K562 (cell line): ENCODE data around the gene ANKLE2. TPM values are rescaled to one million over a fixed set of nuclear protein-coding genes. Genes with fewer than 3 reads are reported as not detected.

Source experiments
- ATAC-seq: fragments of 200-7000 bp; cut with Tn5 transposase; 3 replicates; pipeline ENCODE4 v1.9.1; 2020; ENCODE audit warnings: moderate library complexity
- BruUV-seq: library from RNA; stranded (reverse); fragments of 400-500 nt; replicated peaks from 2 replicates; lab custom pipeline; 2021; lab: Mats Ljungman, UMichigan
- CTCF ChIA-PET: fragments of 300-600 bp; formaldehyde crosslinking; extraction: SDS; loops from one replicate; lab custom pipeline; 2021; ENCODE audit warnings: low intra/inter-chr PET ratio; lab: Yijun Ruan, JAX
- POLR2A ChIA-PET: fragments of 300-600, 350-650 bp; sonication (Branson Sonifier 250); formaldehyde crosslinking; extraction: SDS; loops from one replicate; lab custom pipeline; 2021; ENCODE audit warnings: antibody characterized with exemption, inconsistent platforms; lab: Yijun Ruan, JAX
- DNase-seq, 4 experiments: peaks; one replicate each; pipeline versions ENCODE4 v3.0.0 to v3.0.0-alpha.2; 2011 to 2018; ENCODE audit warnings: low spot score in 3 of 4, mixed read lengths in 3 of 4; ENCODE audit errors: extremely low read depth in 1 of 4
- FAIRE-seq: peaks from 2 replicates; lab custom pipeline; 2011; peaks lifted over from hg19 to GRCh38; lab: Jason Lieb, UNC
- H2AFZ ChIP-seq: 2 replicates; pipeline ENCODE4 v1.6.0; 2011; ENCODE audit warnings: low read depth, low read length, control low read depth, inconsistent platforms
- H3K27ac ChIP-seq: fragments of 200-600 bp; 3 replicates; pipeline ENCODE4 v1.8.0; 2011; ENCODE audit warnings: low read depth, mild to moderate bottlenecking, control low read depth, inconsistent platforms, low read length, moderate library complexity, mixed read lengths; ENCODE audit errors: extremely low read depth
- H3K27me3 ChIP-seq, 2 experiments: fragments of 300-600 bp in 1 of 2; 2 replicates in 1 of 2; 3 replicates in 1 of 2; pipeline versions ENCODE4 v1.6.0 to v1.8.0; 2011; ENCODE audit warnings: inconsistent platforms in 2 of 2, low read length in 2 of 2, mild to moderate bottlenecking in 1 of 2, mixed read lengths in 1 of 2, moderate library complexity in 1 of 2; ENCODE audit not compliant: control insufficient read depth in 2 of 2, insufficient read depth in 2 of 2
- H3K36me3 ChIP-seq: fragments of 300-600 bp; 3 replicates; pipeline ENCODE4 v1.8.0; 2011; ENCODE audit warnings: mild to moderate bottlenecking, low read length, inconsistent platforms; ENCODE audit not compliant: control insufficient read depth, insufficient read depth
- H3K4me1 ChIP-seq, 2 experiments: fragments of 200-600 bp in 1 of 2; replicated peaks in 1 of 2; 2 replicates in 1 of 2; 3 replicates in 1 of 2; pipeline versions ENCODE4 v1.5.1 to v1.8.0; 2011; ENCODE audit warnings: inconsistent platforms in 2 of 2, low read length in 2 of 2, mild to moderate bottlenecking in 1 of 2, mixed read lengths in 1 of 2, moderate library complexity in 1 of 2; ENCODE audit not compliant: control insufficient read depth in 2 of 2, insufficient read depth in 2 of 2
- H3K4me2 ChIP-seq: 2 replicates; pipeline ENCODE4 v1.6.1; 2011; ENCODE audit warnings: low read length, control low read depth, inconsistent platforms, mixed read lengths; ENCODE audit not compliant: insufficient read depth
- H3K4me3 ChIP-seq: fragments of 200-600 bp; sonication (generic), shearing (Covaris generic); 2 replicates; pipeline ENCODE4 v1.5.1; 2016; ENCODE audit warnings: control low read depth, inconsistent platforms
- H3K79me2 ChIP-seq: fragments of 200-600 bp; 3 replicates; pipeline ENCODE4 v1.8.0; 2011; ENCODE audit warnings: low read length, inconsistent platforms; ENCODE audit not compliant: control insufficient read depth, insufficient read depth
- H3K9ac ChIP-seq, 2 experiments: 2 replicates each; pipeline versions ENCODE4 v1.6.0 to v1.6.1; 2011; ENCODE audit warnings: low read depth in 2 of 2, low read length in 2 of 2, control low read depth in 1 of 2, inconsistent platforms in 1 of 2, mild to moderate bottlenecking in 1 of 2, mixed read lengths in 1 of 2; ENCODE audit not compliant: insufficient read depth in 1 of 2
- H3K9me1 ChIP-seq: one replicate; pipeline ENCODE4 v1.6.0; 2011; ENCODE audit warnings: inconsistent platforms, mild to moderate bottlenecking, low read length, moderate library complexity; ENCODE audit not compliant: control insufficient read depth, insufficient read depth
- H3K9me3 ChIP-seq: replicated peaks from 2 replicates; pipeline ENCODE4 v1.5.1; 2011; ENCODE audit warnings: low read depth, low read length, inconsistent platforms; ENCODE audit not compliant: control insufficient read depth, insufficient read depth
- H4K20me1 ChIP-seq: replicated peaks from 2 replicates; pipeline ENCODE4 v1.6.1; 2011; ENCODE audit warnings: low read length, inconsistent platforms, mixed read lengths; ENCODE audit not compliant: control insufficient read depth, insufficient read depth
- BMI1 ChIP-seq: fragments of 150-350 bp; IDR thresholded peaks from 2 replicates; pipeline ENCODE4 v1.6.1; 2014; ENCODE audit warnings: low read length
- CCAR2 ChIP-seq: fragments of 200-400 bp; formaldehyde crosslinking; IDR thresholded peaks from 2 replicates; pipeline ENCODE4 v1.6.1; 2017; ENCODE audit warnings: mild to moderate bottlenecking, low read depth, low read length
- GATAD2B ChIP-seq: fragments of 450-650 bp; IDR thresholded peaks from 2 replicates; pipeline ENCODE4 v1.6.1; 2017; ENCODE audit warnings: mild to moderate bottlenecking, borderline replicate concordance
- HDGF ChIP-seq: fragments of 450-650 bp; IDR thresholded peaks from 2 replicates; pipeline ENCODE4 v1.6.1; 2016
- HSF4 ChIP-seq: fragments of 250-450 bp; sonication (Bioruptor Pico); IDR thresholded peaks from 2 replicates; pipeline ENCODE4 v2.1.2; 2022; ENCODE audit warnings: mild to moderate bottlenecking, moderate library complexity, borderline replicate concordance
- MTF1 ChIP-seq: fragments of 250-450 bp; sonication (Bioruptor Pico); IDR thresholded peaks from 2 replicates; pipeline ENCODE4 v1.9.0; 2021; ENCODE audit warnings: moderate library complexity, mild to moderate bottlenecking, inconsistent platforms, borderline replicate concordance
- NR4A1 ChIP-seq, 2 experiments: fragments of 250-450 bp in 1 of 2; fragments of 450-650 bp in 1 of 2; sonication (Bioruptor Pico) in 1 of 2; IDR thresholded peaks; 2 replicates each; pipeline versions ENCODE4 v1.4.0 to v1.6.1; 2016 to 2020; ENCODE audit warnings: mild to moderate bottlenecking in 2 of 2, missing compliant biosample characterization in 1 of 2, missing genetic modification characterization in 1 of 2, moderate library complexity in 1 of 2
- POLR2A ChIP-seq: fragments of 450-650 bp; conservative IDR thresholded peaks from 2 replicates; pipeline ENCODE4 v1.6.1; 2016
- POLR2B ChIP-seq: fragments of 450-650 bp; IDR thresholded peaks from 2 replicates; pipeline ENCODE4 v1.6.1; 2018; ENCODE audit warnings: low read depth; ENCODE audit not compliant: partially characterized antibody
- PYGO2 ChIP-seq: fragments of 450-650 bp; IDR thresholded peaks from 2 replicates; pipeline ENCODE4 v1.6.1; 2016; ENCODE audit warnings: mild to moderate bottlenecking, missing genetic modification characterization, moderate library complexity, missing compliant biosample characterization
- RBM15 ChIP-seq: fragments of 200-400 bp; formaldehyde crosslinking; IDR thresholded peaks from 2 replicates; pipeline ENCODE4 v1.6.1; 2018; ENCODE audit warnings: mild to moderate bottlenecking, low read length, moderate library complexity; ENCODE audit not compliant: insufficient read depth
- RFX5 ChIP-seq: IDR thresholded peaks from 2 replicates; pipeline ENCODE4 v1.6.1; 2011; ENCODE audit warnings: low read depth, mild to moderate bottlenecking, improper control_type of control experiment, low read length
- SMARCE1 ChIP-seq: fragments of 450-650 bp; IDR thresholded peaks from 2 replicates; pipeline ENCODE4 v1.7.1; 2016; ENCODE audit warnings: mild to moderate bottlenecking
- SNAPC5 ChIP-seq: fragments of 250-450 bp; sonication (Bioruptor Pico); IDR thresholded peaks from 2 replicates; pipeline ENCODE4 v1.8.0; 2021; ENCODE audit warnings: moderate library complexity, mild to moderate bottlenecking, inconsistent platforms
- SUPT5H ChIP-seq: fragments of 450-650 bp; IDR thresholded peaks from 2 replicates; pipeline ENCODE4 v1.6.1; 2016
- TARDBP ChIP-seq: fragments of 450-650 bp; IDR thresholded peaks from 2 replicates; pipeline ENCODE4 v1.6.1; 2016
- THAP7 ChIP-seq: fragments of 250-450 bp; sonication (Bioruptor Pico); IDR thresholded peaks from 2 replicates; pipeline ENCODE4 v1.5.0; 2021
- TRIM28 ChIP-seq: fragments of 450-650 bp; IDR thresholded peaks from 2 replicates; pipeline ENCODE4 v1.6.1; 2017
- ZKSCAN3 ChIP-seq: fragments of 250-450 bp; sonication (Bioruptor Pico); IDR thresholded peaks from 2 replicates; pipeline ENCODE4 v1.4.0; 2020
- ZNF212 ChIP-seq: fragments of 450-650 bp; formaldehyde crosslinking; IDR thresholded peaks from 2 replicates; pipeline ENCODE4 v1.4.0; 2020; ENCODE audit warnings: mild to moderate bottlenecking
- ZNF282 ChIP-seq: sonication (generic); formaldehyde crosslinking; IDR thresholded peaks from 2 replicates; pipeline ENCODE4 v1.8.1; 2023; ENCODE audit warnings: missing genetic modification reagents
- WGBS: fragments of 100-300 bp; shearing (Covaris generic); methylation state at CpG from one replicate; pipeline ENCODE4 v1.1.6; 2016; ENCODE audit warnings: low coverage, mixed read lengths; ENCODE audit not compliant: insufficient coverage; ENCODE audit errors: missing lambda C conversion rate; 5-methylcytosine and 5-hydroxymethylcytosine counted together
- in situ Hi-C: fragments of 300-500 bp; cut with MboI; formaldehyde crosslinking; loops from 4 replicates; pipeline ENCODE4 v1.15.0; 2018; ENCODE audit warnings: inconsistent platforms, mixed read lengths
- intact Hi-C: fragments of 100-400 bp; cut with micrococcal nuclease; formaldehyde crosslinking; loops from 2 replicates; pipeline ENCODE4 v1.14.2; 2022
- polyA plus RNA-seq, 8 experiments: library from polyadenylated mRNA; depleted of rRNA in 4 of 8; stranded (reverse) in 5 of 8; unstranded in 3 of 8; fragments of >200 nt; fragmentation: Nextera tagmentation in 2 of 8; fragmentation: Illumina TruSeq in 1 of 8; extraction: Ambion mirVana in 2 of 8; extraction: Trizol in 1 of 8; gene quantifications; 2 replicates each; pipeline versions ENCODE4 v1.2.1 to v1.2.3, GENCODE V29; 2011 to 2014; ENCODE audit warnings: inconsistent platforms in 1 of 8, missing spikeins in 1 of 8
- total RNA-seq, 7 experiments: library from RNA; depleted of rRNA in 6 of 7; stranded (reverse); fragments of >200 nt in 6 of 7; fragmentation: Illumina TruSeq in 2 of 7; extraction: Trizol in 2 of 7; gene quantifications; 2 replicates each; pipeline versions ENCODE4 v1.2.1 to v1.2.3, GENCODE V29; 2011 to 2021; ENCODE audit warnings: low replicate concordance in 1 of 7
- TF ChIP-seq, protein P1 (sequence below): sonication (generic); formaldehyde crosslinking; IDR thresholded peaks from 2 replicates; pipeline ENCODE4 v1.8.0; 2022; ENCODE audit warnings: mild to moderate bottlenecking, missing genetic modification reagents

ANKLE2 gene
- total and polyA plus RNA-seq, 9 of the 15 experiments (the other 6 are each of a cell fraction or from before 2014, with no cell fraction given) = 3.2 to 57.7 (median 45.6) TPM

DNA sequence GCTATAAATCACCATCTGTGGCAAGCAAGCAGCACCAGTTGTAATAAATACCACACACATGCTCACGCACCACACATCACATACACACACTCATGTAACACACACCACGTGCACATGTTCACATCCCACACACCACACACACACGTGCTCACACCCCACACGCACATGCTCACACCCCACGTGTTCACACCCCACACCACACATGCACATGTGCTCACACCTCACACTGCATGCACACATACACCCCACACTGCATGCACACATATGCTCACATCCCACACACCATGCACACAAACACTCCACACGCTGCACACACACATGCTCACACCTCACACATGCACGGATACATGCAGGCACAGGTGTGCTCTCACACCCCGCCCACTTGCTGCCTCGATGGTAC lies 22.9 kb upstream of the ANKLE2 start:
- Histone ChIP-seq H3K4me2 (no peak overlapping the region), H4K20me1 (no peaks in the 10 kb centered on the region), H2AFZ (no peak overlapping the region), H3K36me3 (peaks cover 87% of the 10 kb centered on the region; the same call in 2 of the 3 replicates), H3K4me1 (peaks cover 0 to 13% of the 10 kb centered on the region in 2 experiments; a peak in 1 of 5 replicates), H3K79me2 (no peaks in the 10 kb centered on the region; the same call in 2 of the 3 replicates), H3K9me3 (no peaks in the 10 kb centered on the region), H3K27me3 (no peaks in the 10 kb centered on the region), H3K4me3 (no peak overlapping the region), H3K9me1 (no peaks in the 10 kb centered on the region)
- no TSS peak for BruUV-seq
- ATAC-seq (no peak), DNase-seq (no peak), FAIRE-seq (no peak)
- POLR2A ChIA-PET = no interaction called here
- in situ Hi-C loops (no loop called here), intact Hi-C loops (no loop called here)
- WGBS = 88% methylated on average over 8 of the region's 9 CpGs
- TF ChIP-seq CCAR2 = no peak
- TF ChIP-seq ZNF282 (CRISPR knock-in tag) = no peak
- no peak for TF ChIP-seq ZNF212 (CRISPR knock-in tag)
- TF ChIP-seq TRIM28 = no peak
- TF ChIP-seq, protein P1, sequence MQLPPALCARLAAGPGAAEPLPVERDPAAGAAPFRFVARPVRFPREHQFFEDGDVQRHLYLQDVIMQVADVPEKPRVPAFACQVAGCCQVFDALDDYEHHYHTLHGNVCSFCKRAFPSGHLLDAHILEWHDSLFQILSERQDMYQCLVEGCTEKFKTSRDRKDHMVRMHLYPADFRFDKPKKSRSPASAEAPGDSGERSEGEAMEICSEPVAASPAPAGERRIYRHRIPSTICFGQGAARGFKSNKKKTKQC (CRISPR knock-in tag) = no peak
- TF ChIP-seq GATAD2B = no peak
- TF ChIP-seq SNAPC5 (CRISPR knock-in tag) = no peak
- TF ChIP-seq SUPT5H = peak; percentile 49
- no peak for TF ChIP-seq ZKSCAN3
- no peak for TF ChIP-seq RBM15
- TF ChIP-seq BMI1 = no peak
- TF ChIP-seq NR4A1 (CRISPR knock-in tag; IDR thresholded peaks at IDR 0.05) = no peak
- no peak for TF ChIP-seq NR4A1 (tag; IDR thresholded peaks at IDR 0.05)
- peak; percentile 51; the same call in 1 of the 2 replicates for TF ChIP-seq POLR2A
- TF ChIP-seq TARDBP = peak; percentile 89; the same call in 1 of the 2 replicates
- TF ChIP-seq RFX5 = no peak
- TF ChIP-seq HSF4 (CRISPR knock-in tag) = no peak
- TF ChIP-seq HDGF = no peak
- no peak for TF ChIP-seq SMARCE1
- no peak for TF ChIP-seq THAP7 (CRISPR knock-in tag)
- TF ChIP-seq POLR2B = peak; percentile 45
- TF ChIP-seq PYGO2 = no peak
- TF ChIP-seq MTF1 = no peak
- TF ChIP-seq, all 486 proteins: peak for 4
- CTCF ChIA-PET = no interaction called here
- Histone ChIP-seq H3K27ac (no peak overlapping the region), H3K9ac (no peak overlapping the region)
